GM10847 (cell line): ENCODE data around the gene SLC3A2.

ENCODE experiments used
- POLR2A ChIP-seq: IDR thresholded peaks from 2 replicates; pipeline ENCODE4 v1.6.1; 2011; ENCODE audit not compliant: insufficient read length; ENCODE audit errors: extremely low read depth

The SLC3A2 gene

DNA sequence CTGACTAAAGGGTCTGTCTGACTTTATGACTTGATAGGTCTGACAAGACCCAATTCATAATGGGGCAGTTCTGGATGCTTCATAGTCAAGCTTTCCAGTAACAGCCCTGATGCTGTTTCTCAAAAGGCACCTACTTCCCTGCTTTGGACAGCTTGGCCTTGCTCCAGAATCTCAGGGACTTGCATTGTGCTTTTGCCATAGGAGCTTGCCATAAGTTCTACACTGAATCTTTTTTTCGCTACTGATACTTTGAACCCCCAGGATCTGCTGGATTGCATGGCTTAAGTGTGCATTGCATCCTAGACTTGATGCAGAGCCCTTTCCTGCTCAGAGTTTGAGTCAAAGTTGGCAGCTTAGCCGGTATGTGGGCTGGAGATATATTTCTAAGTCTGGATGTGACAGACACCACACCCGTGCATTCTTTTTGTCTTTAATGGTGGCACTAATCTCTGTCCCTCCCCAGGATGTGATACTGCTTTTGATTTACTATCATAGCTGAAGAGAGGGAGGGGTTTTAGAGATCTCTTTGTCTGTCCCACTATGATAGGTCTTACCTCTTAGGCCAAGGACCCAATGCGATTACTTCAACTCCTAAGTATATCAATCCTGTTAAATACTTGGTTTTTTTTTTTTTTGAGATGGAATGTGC, 16.9 kb upstream of the SLC3A2 start:
- no peak for TF ChIP-seq POLR2A

DNA sequence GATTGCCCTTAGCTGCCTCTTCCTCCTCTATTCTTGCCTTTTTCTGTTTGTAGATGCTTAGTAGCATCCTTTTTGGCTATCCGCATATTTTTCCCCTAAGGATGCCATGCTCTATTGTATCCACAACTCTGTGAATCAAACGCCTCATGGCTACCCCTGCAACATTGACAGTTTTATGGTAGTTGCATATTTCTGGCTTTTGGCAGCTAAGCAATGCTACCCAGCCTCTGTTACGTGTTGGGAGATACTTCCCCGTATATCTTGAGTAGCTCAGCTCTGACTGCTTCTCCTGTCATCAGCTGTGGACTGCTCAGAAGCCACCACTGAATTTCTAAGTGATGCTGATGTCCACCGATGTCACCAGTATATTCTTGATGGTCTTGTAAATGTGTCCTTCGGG, 15.1 kb upstream of the SLC3A2 start:
- no peak for TF ChIP-seq POLR2A

DNA sequence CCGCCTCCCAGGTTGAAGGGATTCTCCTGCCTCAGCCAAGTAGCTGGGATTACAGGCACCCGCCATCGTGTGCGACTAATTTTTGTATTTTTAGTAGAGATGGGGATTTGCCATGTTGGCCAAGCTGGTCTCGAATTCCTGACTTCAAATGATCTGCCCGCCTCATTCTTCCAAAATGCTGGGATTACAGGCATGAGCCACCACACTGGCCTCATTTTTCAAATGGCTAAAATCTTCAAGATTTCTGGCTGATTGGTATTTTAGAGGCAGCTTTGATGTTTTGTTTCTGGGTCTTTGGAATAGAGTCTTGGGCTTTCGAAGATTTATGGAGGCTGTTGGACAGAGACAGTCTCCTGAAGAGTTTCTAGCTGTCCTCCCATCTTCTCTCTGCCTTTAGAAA, 5.8 kb upstream of the SLC3A2 start:
- TF ChIP-seq POLR2A: no peak

DNA sequence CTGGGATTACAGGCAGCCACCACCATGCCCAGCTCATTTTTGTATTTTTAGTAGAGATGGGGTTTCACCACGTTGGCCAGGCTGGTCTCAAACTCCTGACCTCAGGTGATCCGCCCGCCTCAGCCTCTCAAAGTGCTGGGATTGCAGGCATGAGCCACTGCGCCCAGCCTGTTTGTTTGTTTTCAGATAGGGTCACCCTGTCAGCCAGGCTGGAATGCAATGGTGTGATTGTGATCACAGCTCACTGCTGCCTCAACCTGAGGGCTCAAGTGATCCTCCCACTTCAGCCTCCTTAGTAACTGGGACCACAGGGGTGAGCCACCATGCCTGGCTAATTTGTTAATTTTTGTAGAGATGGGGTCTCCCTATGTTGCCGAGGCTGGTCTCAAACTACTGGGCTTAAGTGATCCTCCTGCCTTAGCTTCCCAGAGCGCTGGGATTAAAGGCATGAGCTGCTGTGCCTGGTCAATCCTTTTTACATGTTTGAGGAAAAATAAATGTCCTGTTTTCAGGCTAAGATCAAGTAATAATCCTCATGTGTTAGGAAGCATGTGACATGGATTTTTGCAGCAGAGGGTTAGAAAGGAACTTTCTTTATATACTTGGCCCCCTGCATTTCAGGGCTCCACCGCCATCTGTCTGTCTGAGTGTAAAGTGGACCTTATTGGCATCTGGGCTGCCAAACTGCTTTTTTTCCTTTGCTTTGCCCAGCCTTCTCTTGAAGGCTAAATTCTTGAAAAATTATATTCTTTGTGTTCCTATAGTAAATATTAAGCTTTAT, 4.8 kb upstream of the SLC3A2 start:
- TF ChIP-seq POLR2A: no peak

DNA sequence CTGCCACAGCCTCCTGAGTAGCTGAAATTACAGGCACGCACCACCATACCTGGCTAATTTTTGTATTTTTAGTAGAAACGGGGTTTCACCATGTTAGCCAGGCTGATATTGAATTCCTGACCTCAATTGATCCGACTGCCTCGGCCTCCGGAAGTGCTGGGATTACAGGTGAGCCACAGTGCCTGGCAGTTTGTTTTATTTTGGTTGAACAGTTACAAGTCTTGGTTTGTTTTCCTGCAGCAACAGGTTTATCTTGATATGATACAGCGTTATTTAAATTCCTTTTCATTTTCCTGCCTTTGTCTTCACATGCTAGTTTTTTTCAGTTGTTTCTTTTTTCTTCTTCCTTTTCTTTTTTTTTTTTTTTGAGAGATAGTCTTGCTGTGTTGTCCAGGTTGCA, 4.0 kb upstream of the SLC3A2 start:
- no peak for TF ChIP-seq POLR2A

DNA sequence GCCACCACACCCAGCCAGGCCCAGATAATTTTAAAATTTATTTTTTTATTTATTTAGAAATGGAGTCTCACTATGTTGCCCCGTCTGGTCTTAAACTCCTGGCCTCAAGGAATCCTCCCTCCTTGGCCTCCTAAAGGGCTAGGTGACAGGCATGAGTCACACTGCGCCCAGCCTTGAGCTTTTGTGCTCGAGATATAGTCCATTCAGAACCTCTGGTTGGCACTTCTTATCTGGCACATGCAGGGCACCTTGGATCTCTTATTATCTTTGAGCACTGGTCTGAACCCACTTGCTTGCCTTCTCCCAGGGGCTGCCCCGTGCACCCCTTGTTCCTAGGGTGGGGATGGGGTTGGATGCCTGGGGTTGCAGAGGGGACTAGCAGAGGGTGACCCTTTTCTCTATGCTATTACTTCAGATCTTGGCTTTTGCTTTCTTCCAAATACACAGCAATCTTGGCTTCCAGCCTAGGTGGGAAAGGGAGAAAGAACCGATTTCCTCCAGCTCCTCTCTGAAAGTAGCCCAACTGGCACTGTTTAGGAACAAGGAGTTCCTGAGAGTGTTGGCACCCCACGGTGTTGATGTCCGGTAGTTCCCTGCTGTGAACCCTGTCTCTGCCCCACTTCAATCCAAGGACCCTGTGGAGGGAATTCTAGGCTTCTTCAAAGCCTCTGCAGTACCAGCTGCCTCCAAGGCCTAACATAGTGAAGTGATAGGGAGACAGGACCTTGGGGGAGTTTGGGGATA, 1.3 kb upstream of the SLC3A2 start:
- TF ChIP-seq POLR2A: no peak

DNA sequence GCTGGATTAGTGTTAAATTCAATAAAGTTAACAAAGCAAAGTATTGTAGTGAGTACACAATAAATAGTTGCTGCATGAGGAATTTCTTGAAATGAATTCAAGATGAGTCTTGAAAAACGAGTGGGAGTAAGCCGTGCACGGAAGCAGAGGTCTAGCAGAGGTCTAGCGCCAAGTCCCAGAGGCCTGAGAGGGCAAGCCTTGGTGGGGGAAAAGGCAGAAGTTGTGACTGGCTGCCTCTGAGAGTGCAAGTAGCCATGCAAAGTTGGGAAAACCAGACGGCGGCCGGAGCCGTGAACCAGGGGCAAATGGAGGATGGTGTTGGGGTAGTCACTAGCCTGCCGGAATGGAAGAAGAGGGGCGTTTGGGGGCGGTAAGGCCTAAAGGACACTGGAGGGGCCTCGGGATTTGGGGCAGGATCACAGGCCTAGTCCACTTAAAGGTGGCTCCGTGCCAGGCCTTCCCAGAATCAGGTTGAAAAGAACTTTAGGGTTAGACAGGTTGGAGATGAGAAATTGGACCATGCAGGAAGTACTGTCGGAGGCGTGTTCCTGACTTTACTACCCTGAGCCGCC, 379 bp upstream of the SLC3A2 start:
- TF ChIP-seq POLR2A: no peak

DNA sequence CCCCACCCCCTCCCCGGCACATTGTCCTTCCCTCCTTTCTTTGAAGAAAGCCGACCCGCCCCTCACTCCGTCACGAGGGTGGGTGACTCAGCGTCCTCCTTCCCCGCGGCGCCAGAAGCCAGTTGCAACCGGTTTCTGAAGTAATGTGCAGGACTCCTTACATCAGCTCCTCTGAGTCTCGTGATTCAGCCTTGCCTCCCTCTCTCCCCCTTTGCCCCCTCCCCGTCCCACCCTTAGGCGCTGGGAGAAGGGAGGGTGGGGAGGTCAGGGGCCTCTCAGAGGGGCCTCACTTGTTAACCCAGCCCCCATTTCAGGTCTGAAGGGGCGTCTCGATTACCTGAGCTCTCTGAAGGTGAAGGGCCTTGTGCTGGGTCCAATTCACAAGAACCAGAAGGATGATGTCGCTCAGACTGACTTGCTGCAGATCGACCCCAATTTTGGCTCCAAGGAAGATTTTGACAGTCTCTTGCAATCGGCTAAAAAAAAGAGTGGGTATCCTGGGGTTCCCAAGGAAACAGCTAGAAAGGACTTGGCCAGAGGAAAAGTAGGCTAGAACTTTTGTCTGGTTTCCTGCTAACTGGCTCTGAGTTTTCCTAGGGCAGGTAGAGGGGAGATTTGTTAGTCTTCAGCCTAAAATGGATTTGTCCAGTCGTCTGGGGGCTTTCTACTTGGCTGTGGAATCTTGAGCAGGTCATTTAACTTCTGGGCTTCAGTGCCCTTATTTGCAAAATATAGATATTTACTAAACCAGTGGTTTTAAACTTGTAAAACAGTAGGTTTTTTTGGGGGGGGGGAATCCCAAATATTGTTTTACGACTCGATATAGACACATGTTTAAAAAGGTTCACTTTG, 1.1 kb downstream of the SLC3A2 start:
- TF ChIP-seq POLR2A: no peak

DNA sequence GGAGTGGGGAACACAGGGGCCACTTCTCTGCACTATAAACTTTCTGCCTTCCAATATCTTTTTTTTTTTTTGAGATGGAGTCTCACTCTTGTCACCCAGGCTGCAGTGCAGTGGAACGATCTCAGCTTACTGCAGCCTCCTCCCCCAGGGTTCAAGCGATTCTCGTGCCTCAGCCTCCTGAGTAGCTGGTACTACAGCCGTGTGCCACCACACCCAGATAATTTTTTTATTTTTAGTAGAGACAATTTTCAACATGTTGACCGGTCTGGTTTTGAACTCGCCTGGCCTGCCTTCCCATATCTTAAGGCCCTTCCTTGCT, 1.7 kb downstream of the SLC3A2 start:
- TF ChIP-seq POLR2A: no peak

DNA sequence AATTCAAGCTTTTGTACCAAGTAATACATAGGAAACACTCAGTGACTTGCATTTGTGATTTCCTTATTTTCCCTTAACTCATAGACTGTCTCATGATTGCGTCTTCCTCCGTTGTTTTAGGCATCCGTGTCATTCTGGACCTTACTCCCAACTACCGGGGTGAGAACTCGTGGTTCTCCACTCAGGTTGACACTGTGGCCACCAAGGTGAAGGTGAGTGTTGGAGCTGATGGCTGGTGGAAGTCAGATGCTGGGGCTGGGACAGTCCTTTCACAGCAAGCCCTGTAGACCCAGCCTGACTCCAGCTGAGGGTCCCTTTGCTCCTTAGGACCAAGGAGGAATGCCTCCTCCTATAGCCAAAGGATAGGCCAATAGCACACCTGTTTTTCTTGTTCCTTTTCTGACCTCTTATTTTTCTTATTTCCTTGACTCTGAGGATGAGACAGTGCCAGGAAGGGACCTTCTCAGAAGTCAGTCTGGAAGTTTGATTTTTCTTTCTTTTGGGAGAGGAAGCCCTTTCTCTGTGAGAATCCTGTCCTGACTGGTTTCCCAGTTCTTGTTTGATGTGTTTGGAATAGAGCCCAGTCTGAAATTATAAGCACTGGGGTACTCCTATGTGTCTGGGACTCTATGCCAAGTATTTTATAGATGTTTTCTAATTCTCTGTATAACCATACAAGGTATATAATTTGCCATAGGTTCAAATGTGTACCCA, 2.2 kb downstream of the SLC3A2 start:
- no peak for TF ChIP-seq POLR2A

DNA sequence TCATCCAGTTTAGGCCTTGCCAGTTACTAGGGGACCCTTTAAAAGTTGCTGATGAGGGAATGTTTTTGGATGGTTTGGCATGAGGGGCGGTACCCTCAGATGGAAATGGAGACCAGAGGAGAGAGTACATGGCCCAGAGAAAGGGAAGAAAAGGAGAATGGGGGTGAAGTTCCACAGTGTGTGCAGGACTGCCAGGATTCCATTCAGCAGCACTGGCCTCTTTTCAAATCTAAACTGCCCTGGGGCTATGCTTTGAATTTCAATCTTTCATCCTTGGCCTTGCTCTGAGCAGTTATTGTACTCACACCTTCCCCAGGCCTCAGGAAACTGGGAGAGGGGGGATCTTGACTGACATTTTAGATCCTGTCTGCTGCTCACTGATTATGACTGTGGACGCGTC, 3.0 kb downstream of the SLC3A2 start:
- TF ChIP-seq POLR2A: no peak

DNA sequence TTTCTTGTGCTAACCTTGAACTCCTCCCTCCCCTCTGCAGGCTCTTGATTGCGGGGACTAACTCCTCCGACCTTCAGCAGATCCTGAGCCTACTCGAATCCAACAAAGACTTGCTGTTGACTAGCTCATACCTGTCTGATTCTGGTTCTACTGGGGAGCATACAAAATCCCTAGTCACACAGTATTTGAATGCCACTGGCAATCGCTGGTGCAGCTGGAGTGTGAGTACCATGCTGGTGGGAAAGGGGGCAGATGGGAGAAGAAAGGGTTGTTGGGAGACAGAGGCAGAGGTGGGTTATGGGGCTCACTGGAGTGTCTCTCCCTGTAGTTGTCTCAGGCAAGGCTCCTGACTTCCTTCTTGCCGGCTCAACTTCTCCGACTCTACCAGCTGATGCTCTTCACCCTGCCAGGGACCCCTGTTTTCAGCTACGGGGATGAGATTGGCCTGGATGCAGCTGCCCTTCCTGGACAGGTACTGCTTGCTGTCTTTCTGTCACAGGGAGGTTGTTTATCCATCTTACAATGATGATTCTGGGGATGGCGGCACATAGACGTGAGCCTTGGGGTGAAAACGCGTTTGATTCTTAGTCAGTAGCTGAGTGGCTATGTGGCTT, 4.5 kb downstream of the SLC3A2 start:
- no peak for TF ChIP-seq POLR2A

DNA sequence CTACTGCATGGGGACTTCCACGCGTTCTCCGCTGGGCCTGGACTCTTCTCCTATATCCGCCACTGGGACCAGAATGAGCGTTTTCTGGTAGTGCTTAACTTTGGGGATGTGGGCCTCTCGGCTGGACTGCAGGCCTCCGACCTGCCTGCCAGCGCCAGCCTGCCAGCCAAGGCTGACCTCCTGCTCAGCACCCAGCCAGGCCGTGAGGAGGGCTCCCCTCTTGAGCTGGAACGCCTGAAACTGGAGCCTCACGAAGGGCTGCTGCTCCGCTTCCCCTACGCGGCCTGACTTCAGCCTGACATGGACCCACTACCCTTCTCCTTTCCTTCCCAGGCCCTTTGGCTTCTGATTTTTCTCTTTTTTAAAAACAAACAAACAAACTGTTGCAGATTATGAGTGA, 7.7 kb downstream of the SLC3A2 start:
- no peak for TF ChIP-seq POLR2A

DNA sequence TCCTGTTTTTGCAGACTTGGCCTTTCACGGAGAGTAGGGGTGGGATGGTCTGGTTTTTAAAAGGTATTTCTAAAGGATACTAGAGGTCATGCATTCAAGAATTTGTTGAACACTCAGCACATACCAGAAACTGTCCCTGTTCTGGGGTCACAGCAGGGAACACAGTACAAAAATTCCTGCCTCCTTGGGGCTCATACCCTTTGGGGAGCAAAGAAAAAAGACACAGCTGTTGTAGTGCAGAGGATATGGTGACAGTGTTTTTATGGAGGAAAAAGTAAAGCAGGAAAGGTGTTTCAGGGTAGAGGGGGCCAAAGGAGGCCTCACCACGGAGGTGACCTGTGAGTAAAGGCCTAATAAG, 8.4 kb downstream of the SLC3A2 start:
- TF ChIP-seq POLR2A: no peak
